Brain microvascular endothelial cell (primary cell): ENCODE results near the gene AIF1.

Source experiments
- DNase-seq: peaks from one replicate; pipeline ENCODE4 v3.0.0-alpha.2; 2020
- H3K27ac ChIP-seq: fragments of 250-450 bp; sonication (Bioruptor Pico); 2 replicates; pipeline ENCODE4 v1.5.1; 2020; ENCODE audit warnings: mild to moderate bottlenecking, moderate library complexity
- H3K27me3 ChIP-seq: fragments of 250-450 bp; sonication (Bioruptor Pico); replicated peaks from 2 replicates; pipeline ENCODE4 v1.5.1; 2020; ENCODE audit warnings: mild to moderate bottlenecking
- H3K36me3 ChIP-seq: fragments of 250-450 bp; sonication (Bioruptor Pico); replicated peaks from 2 replicates; pipeline ENCODE4 v1.5.1; 2020; ENCODE audit warnings: mild to moderate bottlenecking
- H3K4me3 ChIP-seq: 2 replicates; pipeline ENCODE4 v1.5.1; 2011; ENCODE audit warnings: low read depth, mild to moderate bottlenecking, control low read depth, low read length, moderate library complexity
- in situ Hi-C: cut with HindIII; loops from 2 replicates; pipeline ENCODE4 v1.10.0; 2017; ENCODE audit warnings: low sequenced_read_pairs, low pct_ligation_motif_present
- TF ChIP-seq, protein P1 (sequence below): IDR thresholded peaks from 2 replicates; pipeline ENCODE4 v1.5.1; 2011; ENCODE audit warnings: low read depth, mild to moderate bottlenecking, moderate library complexity, low read length, control low read depth, inconsistent platforms; ENCODE audit errors: missing control alignments

Gene AIF1

DNA sequence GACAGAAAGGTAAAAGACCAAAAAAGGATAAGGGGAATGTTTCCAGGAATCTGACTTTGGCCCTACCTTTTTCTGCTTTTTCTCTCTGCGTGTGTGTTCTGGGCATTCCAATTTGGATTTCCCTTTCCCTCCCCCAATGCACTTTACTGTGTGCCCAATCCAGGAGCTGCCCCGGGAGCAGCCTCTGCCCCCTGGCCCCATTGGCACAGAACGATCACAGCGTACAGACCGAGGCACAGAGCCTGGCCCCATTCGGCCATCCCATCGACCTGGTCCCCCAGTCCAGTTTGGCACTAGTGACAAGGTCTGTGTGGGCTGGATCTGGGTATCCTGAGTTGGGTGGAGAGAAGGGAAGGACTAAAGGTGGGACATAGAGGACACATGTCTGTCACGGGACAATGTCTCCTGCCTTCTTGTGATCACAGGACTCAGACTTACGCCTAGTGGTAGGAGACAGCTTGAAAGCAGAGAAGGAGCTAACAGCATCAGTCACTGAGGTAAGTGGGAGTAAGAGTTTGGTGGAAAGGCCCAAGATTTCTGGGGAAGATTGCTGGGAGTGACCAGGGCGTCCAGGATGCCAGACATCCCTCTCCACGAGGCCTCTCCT, 20.0 kb downstream of the AIF1 start:
- in situ Hi-C loops: no loop called here
- Histone ChIP-seq H3K4me3 (no peak overlapping the region), H3K27me3 (no peaks in the 10 kb centered on the region), H3K27ac (no peak overlapping the region), H3K36me3 (peaks cover 91% of the 10 kb centered on the region)
- DNase-seq: no peak
- TF ChIP-seq, protein P1, sequence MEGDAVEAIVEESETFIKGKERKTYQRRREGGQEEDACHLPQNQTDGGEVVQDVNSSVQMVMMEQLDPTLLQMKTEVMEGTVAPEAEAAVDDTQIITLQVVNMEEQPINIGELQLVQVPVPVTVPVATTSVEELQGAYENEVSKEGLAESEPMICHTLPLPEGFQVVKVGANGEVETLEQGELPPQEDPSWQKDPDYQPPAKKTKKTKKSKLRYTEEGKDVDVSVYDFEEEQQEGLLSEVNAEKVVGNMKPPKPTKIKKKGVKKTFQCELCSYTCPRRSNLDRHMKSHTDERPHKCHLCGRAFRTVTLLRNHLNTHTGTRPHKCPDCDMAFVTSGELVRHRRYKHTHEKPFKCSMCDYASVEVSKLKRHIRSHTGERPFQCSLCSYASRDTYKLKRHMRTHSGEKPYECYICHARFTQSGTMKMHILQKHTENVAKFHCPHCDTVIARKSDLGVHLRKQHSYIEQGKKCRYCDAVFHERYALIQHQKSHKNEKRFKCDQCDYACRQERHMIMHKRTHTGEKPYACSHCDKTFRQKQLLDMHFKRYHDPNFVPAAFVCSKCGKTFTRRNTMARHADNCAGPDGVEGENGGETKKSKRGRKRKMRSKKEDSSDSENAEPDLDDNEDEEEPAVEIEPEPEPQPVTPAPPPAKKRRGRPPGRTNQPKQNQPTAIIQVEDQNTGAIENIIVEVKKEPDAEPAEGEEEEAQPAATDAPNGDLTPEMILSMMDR: no peak

DNA sequence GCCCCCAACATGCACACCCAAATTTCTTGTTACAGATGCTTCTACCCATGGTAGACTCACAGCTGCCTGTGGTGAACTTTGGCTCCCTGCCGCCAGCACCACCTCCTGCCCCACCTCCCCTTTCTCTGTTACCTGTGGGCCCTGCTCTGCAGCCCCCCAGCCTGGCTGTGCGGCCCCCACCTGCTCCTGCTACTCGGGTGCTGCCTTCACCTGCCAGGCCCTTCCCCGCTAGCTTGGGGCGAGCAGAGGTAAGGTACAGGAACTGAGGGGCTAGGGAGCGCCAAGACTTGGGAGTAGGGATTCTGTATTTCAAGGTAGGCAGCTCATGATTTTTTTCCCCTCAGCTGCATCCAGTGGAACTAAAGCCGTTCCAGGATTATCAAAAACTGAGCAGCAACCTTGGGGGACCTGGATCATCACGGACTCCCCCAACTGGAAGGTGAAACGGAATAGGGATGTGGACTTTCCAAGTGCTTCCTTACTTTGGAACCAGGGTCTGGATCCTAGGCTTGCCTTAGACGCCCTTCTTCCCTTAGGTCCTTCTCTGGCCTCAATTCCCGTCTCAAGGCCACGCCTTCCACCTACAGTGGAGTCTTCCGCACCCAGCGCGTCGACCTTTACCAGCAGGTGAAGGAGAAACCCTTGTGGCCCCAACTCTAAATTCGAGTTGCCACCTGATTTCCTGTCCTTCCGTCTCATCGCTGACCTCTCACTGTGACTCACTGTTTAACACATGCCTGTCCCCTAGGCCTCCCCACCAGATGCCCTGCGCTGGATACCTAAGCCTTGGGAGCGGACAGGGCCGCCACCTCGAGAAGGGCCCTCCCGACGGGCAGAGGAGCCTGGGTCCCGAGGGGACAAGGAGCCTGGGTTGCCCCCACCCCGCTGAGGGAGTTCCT, 21.9 kb downstream of the AIF1 start:
- H3K36me3 ChIP-seq: peaks cover 91% of the 10 kb centered on the region
- H3K27ac ChIP-seq: no peak overlapping the region
- in situ Hi-C loops: no loop called here
- no peaks in the 10 kb centered on the region for H3K27me3 ChIP-seq
- TF ChIP-seq, protein P1: no peak
- no peak overlapping the region for H3K4me3 ChIP-seq
- DNase-seq: no peak

DNA sequence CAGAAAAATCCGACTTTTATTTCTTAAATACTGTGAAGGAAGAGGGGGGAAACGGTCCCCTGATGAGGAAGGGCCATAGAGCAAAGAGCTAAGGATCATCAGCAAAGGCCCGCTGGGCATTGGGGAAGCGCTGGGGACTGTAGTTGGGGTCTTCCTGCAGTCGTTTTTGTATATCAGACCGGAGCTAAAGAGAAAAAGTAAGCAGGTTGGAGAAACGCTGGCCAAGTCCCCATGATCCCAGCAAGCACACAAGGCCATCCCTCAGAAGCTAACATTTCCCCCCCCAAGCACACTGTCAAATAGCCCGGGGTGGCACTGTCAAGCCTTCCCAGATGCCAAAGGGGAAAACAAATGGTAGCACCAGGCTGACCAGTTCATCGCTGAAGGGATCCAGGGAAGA, 24.0 kb downstream of the AIF1 start:
- Histone ChIP-seq H3K27me3 (no peaks in the 10 kb centered on the region), H3K36me3 (peaks cover 84% of the 10 kb centered on the region), H3K27ac (no peak overlapping the region), H3K4me3 (no peak overlapping the region)
- TF ChIP-seq, protein P1: no peak
- in situ Hi-C loops: no loop called here
- no peak for DNase-seq

DNA sequence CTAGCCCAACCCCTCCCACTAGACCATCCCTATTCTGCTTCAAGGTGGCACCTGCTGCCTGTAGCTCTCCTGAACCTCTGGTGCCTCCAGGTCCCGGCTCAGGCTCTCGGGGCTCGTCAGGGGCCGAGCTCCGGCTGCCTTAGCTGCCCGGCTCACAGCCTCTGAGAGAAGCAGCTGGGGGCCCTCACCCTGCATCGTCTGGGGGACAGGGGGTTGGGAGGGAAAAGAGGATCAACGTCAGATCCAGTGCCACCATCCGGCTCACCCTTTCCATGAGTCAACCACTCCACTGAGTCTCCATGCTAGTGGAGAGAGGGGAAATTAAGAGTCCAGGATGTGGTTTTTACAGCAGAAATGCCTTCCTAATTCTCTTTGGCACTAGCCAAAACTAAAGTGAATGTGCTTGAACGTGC, 24.4 kb downstream of the AIF1 start:
- DNase-seq: peak; percentile 38
- Histone ChIP-seq H3K36me3 (peaks cover 84% of the 10 kb centered on the region), H3K27ac (no peak overlapping the region), H3K4me3 (no peak overlapping the region), H3K27me3 (no peaks in the 10 kb centered on the region)
- TF ChIP-seq, protein P1: no peak
- in situ Hi-C loops: no loop called here

DNA sequence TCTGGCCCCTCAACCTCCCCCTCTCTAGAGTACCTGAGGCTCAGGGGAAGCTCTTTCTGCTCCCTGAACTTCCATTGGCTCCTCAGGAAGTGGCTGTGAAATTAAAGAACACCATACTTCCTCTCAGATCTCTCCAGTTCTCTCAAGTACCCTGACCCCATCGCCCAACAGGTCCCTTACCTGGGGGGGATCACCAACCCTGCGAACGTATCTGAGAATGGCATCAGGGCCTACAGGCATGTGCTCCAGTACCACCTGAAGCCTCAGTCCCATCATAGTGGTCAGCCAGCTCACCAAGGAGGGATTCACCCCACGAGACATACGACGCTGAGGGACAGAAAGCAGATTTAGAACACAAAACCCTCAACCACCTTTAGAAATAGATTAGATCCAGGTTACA, 25.6 kb downstream of the AIF1 start:
- Histone ChIP-seq H3K27ac (no peak overlapping the region), H3K4me3 (no peak overlapping the region), H3K36me3 (peaks cover 82% of the 10 kb centered on the region), H3K27me3 (no peaks in the 10 kb centered on the region)
- in situ Hi-C loops: no loop called here
- DNase-seq: no peak
- TF ChIP-seq, protein P1: no peak
